GM10266 (cell line): Measurements from ENCODE around the gene ZCCHC2.

Source experiments
- DNase-seq: peaks from one replicate; pipeline ENCODE4 v3.0.0; 2012; ENCODE audit errors: extremely low spot score
- CTCF ChIP-seq: IDR thresholded peaks from 2 replicates; pipeline ENCODE4 v1.5.1; 2012; ENCODE audit warnings: mild to moderate bottlenecking, low read depth; ENCODE audit not compliant: control insufficient read depth, insufficient read depth; ENCODE audit errors: missing control alignments

ZCCHC2 gene

DNA sequence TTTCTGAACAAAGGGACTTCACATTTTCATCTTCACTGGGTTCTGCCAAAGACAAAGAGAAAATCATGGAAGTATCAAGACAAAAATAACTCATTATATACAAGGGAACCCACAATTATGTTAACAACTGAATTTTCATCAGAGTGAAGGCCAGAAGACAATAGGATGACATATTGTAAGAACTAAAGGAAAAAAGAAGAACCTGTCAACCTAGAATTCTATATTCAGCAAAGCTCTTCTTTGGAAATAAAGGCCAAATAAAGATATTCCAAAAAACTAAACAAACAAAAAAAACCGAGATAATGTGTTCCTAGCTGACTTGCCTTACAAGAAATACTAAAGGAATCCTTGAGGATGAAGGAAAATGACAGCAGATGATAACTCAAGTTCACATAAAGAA is 10.3 kb upstream of the ZCCHC2 start:
- DNase-seq, result no peak
- no peak for TF ChIP-seq CTCF

GRCh38 chr18:62512996-62513395 is 9.8 kb upstream of the ZCCHC2 start:
- DNase-seq, result no peak
- TF ChIP-seq CTCF, result no peak

DNA sequence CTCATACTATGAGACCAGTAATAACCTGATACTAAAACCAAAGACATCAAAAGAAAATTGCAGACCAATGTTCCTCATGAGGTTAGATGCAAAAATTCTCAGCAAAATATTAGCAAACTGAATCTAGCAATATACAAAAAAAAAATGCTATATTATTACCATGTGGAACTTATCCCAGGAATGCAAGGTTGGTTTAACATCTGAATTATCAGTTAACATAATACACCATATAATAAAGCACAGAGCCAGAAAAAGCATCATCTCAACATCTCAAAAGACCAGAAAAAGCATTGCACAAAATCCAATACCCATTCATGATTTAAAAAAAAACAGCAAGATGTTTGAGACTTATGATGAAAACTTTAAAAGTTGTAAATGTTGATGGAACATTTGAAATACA is 8.3 kb upstream of the ZCCHC2 start:
- no peak for TF ChIP-seq CTCF
- no peak for DNase-seq

DNA sequence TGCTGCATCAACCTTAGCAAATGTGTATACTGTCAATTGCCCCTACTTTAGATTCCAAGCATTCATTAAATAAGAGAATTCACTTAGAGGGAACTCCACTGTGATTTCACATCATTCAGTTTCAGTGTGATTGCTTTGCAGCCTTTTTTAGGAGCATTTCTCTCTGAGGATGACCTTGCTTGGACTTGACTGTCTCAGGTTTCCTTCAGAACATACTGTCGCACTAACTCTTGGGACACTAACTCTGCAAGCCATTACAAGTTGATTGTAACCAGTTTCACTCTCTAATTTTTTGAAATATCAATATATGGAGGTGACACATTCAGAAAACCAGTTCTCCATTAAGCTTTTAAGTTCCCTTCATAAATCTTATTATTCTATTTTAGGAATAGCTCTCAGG is 6.6 kb upstream of the ZCCHC2 start:
- no peak for TF ChIP-seq CTCF

DNA sequence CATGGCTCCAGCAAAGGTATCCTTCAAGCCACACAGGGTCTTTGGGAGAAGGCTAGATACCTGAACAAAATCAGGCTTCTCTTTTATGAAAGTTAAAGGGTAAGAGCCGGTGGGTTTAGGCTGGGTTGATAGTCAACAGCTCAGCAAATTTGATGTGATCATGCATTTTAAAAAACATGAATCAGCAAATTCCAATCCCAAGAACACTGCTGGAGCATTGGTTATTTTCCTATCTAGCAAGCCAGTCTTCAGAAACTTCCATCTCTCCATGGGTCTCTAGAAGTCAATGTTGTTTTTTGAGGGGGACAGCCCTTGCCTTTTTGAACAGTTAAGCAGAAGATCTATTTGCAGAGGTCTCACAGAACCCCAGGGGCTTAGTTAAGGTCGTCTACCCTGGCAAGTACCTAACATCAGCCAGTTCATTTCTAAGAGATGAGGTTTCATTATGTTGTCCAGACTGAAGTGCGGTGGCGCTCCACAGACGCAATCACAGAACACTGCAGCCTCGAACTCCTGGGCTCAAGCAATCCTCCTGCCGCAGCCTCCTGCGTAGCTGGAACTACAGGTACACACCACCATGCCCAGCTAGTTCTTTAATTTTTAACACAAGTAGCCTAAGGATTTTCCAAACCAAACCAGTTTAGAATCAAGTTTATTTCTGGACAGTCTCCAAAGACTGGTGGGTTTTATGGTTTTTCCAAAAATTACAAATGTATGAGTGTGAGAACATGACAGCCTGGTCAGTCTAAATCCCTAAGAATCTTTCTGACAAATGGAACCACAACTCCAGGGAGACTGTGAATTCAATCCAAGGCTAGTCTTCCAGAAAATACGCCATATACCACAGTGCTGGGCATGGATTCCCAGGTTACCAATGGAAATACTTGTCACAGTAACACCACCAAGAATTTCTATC is 4.1 kb upstream of the ZCCHC2 start:
- no peak for TF ChIP-seq CTCF
- DNase-seq, result no peak

More for the DNA sequence above, 6.6 kb upstream of the ZCCHC2 start:
- DNase-seq, result no peak

- no peak for DNase-seq
- TF ChIP-seq CTCF, result no peak
Measured at GRCh38 chr18:62519684-62520083, 3.1 kb upstream of the ZCCHC2 start.

DNA sequence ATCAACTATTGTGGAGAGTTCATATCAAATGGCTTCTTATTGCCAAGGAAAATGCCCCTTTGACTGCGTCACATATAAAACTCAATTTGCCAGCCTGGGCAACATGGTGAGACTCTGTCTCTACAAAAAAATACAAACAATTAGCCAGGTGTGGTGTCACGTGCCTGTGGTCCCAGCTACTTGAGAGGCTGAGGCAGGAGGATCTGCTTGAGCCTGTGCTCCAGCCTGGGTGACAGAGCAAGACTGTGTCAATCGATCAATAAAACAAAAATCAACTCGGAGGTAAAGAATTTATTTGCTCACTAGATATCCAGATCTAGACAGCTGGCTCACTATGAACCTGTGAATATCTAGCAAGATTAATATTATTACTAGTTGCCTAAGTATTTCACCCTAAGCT is 1.7 kb upstream of the ZCCHC2 start:
- no peak for TF ChIP-seq CTCF
- no peak for DNase-seq
